ENCODE data around the gene ADAMTS18. TPM values are rescaled to one million over a fixed set of nuclear protein-coding genes. Genes with fewer than 3 reads are reported as not detected.

ADAMTS18 gene
- total and polyA plus RNA-seq, 2 of the 8 experiments (the other 6 are each of a cell fraction or from before 2014, with no cell fraction given), result 0.05 to 0.19 TPM

GRCh38 chr16:77449208-77449607 is 14.4 kb upstream of the ADAMTS18 start (continued):
- TF ChIP-seq SRF (IDR thresholded peaks at IDR 0.05; ENCODE audit: low read depth, low read length) (no peak), EP300 (IDR thresholded peaks at IDR 0.05; ENCODE audit: borderline replicate concordance in 1 of 2, low read depth in 2 of 2, low read length in 2 of 2) (no peak), YY1 (IDR thresholded peaks at IDR 0.05; ENCODE audit: low read depth, low read length) (no peak), SUZ12 (IDR thresholded peaks at IDR 0.05; ENCODE audit: low read length) (no peak), TBP (IDR thresholded peaks at IDR 0.05; ENCODE audit: low read depth, low read length) (no peak)

Measured in H1 (cell line).